ENCODE measurements around the gene CACNB3. TPM values are rescaled to one million over a fixed set of nuclear protein-coding genes. Genes with fewer than 3 reads are reported as not detected.

CACNB3 gene
- total RNA-seq, 1 experiment from 2014 or later, result 23.8 TPM

DNA sequence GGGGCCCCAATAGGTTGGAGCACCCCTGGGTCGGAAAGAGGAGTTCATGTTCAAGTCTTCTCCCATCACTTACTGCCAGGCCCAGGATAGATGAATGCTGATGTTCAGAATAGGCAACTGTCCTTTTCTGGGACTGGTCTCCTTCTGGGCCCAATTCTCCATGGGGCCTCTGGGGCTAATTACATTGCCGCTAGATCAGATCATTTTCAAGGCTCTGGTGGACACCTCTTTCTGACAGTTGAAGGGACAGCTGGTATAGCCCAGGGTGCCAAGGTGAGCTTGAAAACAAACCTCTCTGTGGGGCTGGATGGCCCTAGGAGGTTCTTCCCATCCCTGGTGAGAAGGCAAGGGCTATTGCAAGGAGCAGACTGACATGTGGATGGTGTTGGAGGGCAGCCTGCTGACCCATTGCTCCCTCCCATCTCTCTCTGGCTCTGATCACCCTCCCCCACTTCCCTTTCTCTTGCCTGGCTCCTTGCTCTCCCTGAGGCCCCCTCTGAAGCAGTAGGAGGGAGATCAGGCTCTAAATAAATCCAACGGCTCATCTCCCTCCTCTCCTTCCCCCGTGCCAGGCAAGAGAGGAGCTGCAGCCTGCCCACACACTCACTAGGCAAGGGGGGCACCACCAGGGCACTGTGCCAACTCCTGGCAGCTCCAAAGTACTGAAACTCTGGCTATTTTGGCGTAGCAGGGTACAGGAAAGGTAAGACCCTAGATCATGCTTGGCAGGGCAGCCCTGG, 1.9 kb downstream of the CACNB3 start:
- POLR2A ChIA-PET (ENCODE audit: low non-redundant PET), result no interaction called here
- no peak overlapping the region for H3K4me3 ChIP-seq (ENCODE audit: low read depth, low read length, poor library complexity, severe bottlenecking)
- BruUV-seq (replicated peaks), result no TSS peak

GRCh38 chr12:48822139-48822538, 3.8 kb downstream of the CACNB3 start:
- Histone ChIP-seq H3K36me3 (ENCODE audit: insufficient read depth, low read length, poor library complexity, severe bottlenecking) (peaks cover 9% of the 10 kb centered on the region), H3K4me3 (ENCODE audit: low read depth, low read length, poor library complexity, severe bottlenecking) (no peak overlapping the region), H3K27ac (ENCODE audit: low read depth, low read length, poor library complexity, severe bottlenecking) (no peak overlapping the region), H3K27me3 (replicated peaks; ENCODE audit: insufficient read depth, low read depth, low read length, poor library complexity) (no peaks in the 10 kb centered on the region), H3K4me1 (ENCODE audit: insufficient read depth, low read length, poor library complexity, severe bottlenecking) (peaks cover 10% of the 10 kb centered on the region), H3K9me3 (ENCODE audit: low read depth, low read length, poor library complexity, severe bottlenecking) (no peaks in the 10 kb centered on the region)
- BruUV-seq (replicated peaks), result no TSS peak
- no peak for DNase-seq (ENCODE audit: low spot score)
- no peak for TF ChIP-seq EZH2 (IDR thresholded peaks at IDR 0.05; ENCODE audit: borderline replicate concordance, low read depth, low read length, poor library complexity, severe bottlenecking)
- TF ChIP-seq CTCF (conservative IDR thresholded peaks at IDR 0.05; ENCODE audit: low read depth, low read length), result no peak
- intact Hi-C loops (cut with micrococcal nuclease; ENCODE audit: unreplicated experiment), result no loop called here
- ChIA-PET CTCF (no interaction called here), POLR2A (ENCODE audit: low non-redundant PET) (no interaction called here)

More for the DNA sequence above, 1.9 kb downstream of the CACNB3 start:
- H3K9me3 ChIP-seq (ENCODE audit: low read depth, low read length, poor library complexity, severe bottlenecking), result no peaks in the 10 kb centered on the region
- H3K4me1 ChIP-seq (ENCODE audit: insufficient read depth, low read length, poor library complexity, severe bottlenecking), result peaks cover 19% of the 10 kb centered on the region
- DNase-seq (ENCODE audit: low spot score), result no peak
- intact Hi-C loops (cut with micrococcal nuclease; ENCODE audit: unreplicated experiment), result no loop called here
- H3K27me3 ChIP-seq (replicated peaks; ENCODE audit: insufficient read depth, low read depth, low read length, poor library complexity), result no peaks in the 10 kb centered on the region
- TF ChIP-seq EZH2 (IDR thresholded peaks at IDR 0.05; ENCODE audit: borderline replicate concordance, low read depth, low read length, poor library complexity, severe bottlenecking) (no peak), CTCF (conservative IDR thresholded peaks at IDR 0.05; ENCODE audit: low read depth, low read length) (no peak)
- peaks cover 3% of the 10 kb centered on the region for H3K36me3 ChIP-seq (ENCODE audit: insufficient read depth, low read length, poor library complexity, severe bottlenecking)
- no peak overlapping the region for H3K27ac ChIP-seq (ENCODE audit: low read depth, low read length, poor library complexity, severe bottlenecking)
- CTCF ChIA-PET, result no interaction called here

DNA sequence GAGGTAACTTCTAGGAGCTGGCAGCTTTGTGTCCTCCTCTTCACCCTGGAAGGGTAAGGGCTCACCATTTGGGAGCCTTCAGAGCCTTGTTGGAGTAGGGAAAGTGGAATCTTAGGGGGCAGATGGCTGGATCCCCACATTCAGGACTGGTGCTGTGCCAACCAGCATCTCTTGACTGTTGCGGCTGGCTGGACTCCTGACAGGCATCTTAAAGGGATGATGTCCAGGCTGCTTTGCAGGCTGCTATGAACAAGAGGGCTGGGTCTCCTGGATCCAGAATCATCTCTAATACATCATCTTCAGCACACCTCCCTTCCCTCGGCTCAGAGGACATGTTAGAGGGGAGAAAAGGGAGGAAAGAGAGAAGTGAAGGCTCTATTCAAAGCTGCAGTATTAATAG, 4.4 kb downstream of the CACNB3 start:
- DNase-seq (ENCODE audit: low spot score), result no peak
- BruUV-seq (replicated peaks), result no TSS peak
- intact Hi-C loops (cut with micrococcal nuclease; ENCODE audit: unreplicated experiment), result no loop called here
- TF ChIP-seq EZH2 (IDR thresholded peaks at IDR 0.05; ENCODE audit: borderline replicate concordance, low read depth, low read length, poor library complexity, severe bottlenecking) (no peak), CTCF (conservative IDR thresholded peaks at IDR 0.05; ENCODE audit: low read depth, low read length) (no peak)
- peaks cover 10% of the 10 kb centered on the region for H3K4me1 ChIP-seq (ENCODE audit: insufficient read depth, low read length, poor library complexity, severe bottlenecking)
- ChIA-PET POLR2A (ENCODE audit: low non-redundant PET) (no interaction called here), CTCF (no interaction called here)
- no peaks in the 10 kb centered on the region for H3K27me3 ChIP-seq (replicated peaks; ENCODE audit: insufficient read depth, low read depth, low read length, poor library complexity)
- H3K4me3 ChIP-seq (ENCODE audit: low read depth, low read length, poor library complexity, severe bottlenecking), result no peak overlapping the region
- H3K27ac ChIP-seq (ENCODE audit: low read depth, low read length, poor library complexity, severe bottlenecking), result no peak overlapping the region
- peaks cover 15% of the 10 kb centered on the region for H3K36me3 ChIP-seq (ENCODE audit: insufficient read depth, low read length, poor library complexity, severe bottlenecking)
- no peaks in the 10 kb centered on the region for H3K9me3 ChIP-seq (ENCODE audit: low read depth, low read length, poor library complexity, severe bottlenecking)
